GM12878 (cell line): ENCODE measurements around the gene FRMD8.

Source experiments
- EGR1 ChIP-seq, 2 experiments: IDR thresholded peaks; 1 replicate in 1 of 2; 2 replicates in 1 of 2; pipeline ENCODE4 v1.6.1; 2011 to 2012; ENCODE audit warnings: low read depth in 2 of 2, low read length in 2 of 2, borderline replicate concordance in 1 of 2, mild to moderate bottlenecking in 1 of 2, moderate library complexity in 1 of 2
- KDM1A ChIP-seq: fragments of 200-600 bp; sonication (generic); IDR thresholded peaks from 2 replicates; pipeline ENCODE4 v1.6.1; 2016; ENCODE audit warnings: borderline replicate concordance
- POLR2A ChIP-seq: IDR thresholded peaks from 2 replicates; pipeline ENCODE4 v1.6.1; 2011; ENCODE audit warnings: low read depth, mild to moderate bottlenecking, low read length
- RAD51 ChIP-seq: fragments of 450-650 bp; IDR thresholded peaks from 2 replicates; pipeline ENCODE4 v1.6.1; 2016; ENCODE audit warnings: moderate library complexity, mild to moderate bottlenecking, inconsistent platforms
- REST ChIP-seq: IDR thresholded peaks from 2 replicates; pipeline ENCODE4 v1.6.1; 2012; ENCODE audit warnings: mild to moderate bottlenecking, low read depth, low read length
- TARDBP ChIP-seq: IDR thresholded peaks from 2 replicates; pipeline ENCODE4 v1.6.1; 2016; ENCODE audit warnings: borderline replicate concordance
- TF ChIP-seq, protein P1 (sequence below): fragments of 450-650 bp; IDR thresholded peaks from 2 replicates; pipeline ENCODE4 v1.6.1; 2017; ENCODE audit warnings: low read depth, mild to moderate bottlenecking, moderate library complexity
- TF ChIP-seq, protein P2 (sequence below): IDR thresholded peaks from 2 replicates; pipeline ENCODE4 v1.6.1; 2012; ENCODE audit warnings: low read depth, low read length, improper control_type of control experiment

- TF ChIP-seq POLR2A (no peak; the same call in 1 of the 2 replicates), REST (no peak), EGR1 (IDR thresholded peaks at IDR 0.05; ENCODE audit: borderline replicate concordance in 1 of 2, low read depth in 2 of 2, low read length in 2 of 2) (no peak), RAD51 (no peak), TARDBP (no peak), KDM1A (no peak)
- TF ChIP-seq, protein P1, sequence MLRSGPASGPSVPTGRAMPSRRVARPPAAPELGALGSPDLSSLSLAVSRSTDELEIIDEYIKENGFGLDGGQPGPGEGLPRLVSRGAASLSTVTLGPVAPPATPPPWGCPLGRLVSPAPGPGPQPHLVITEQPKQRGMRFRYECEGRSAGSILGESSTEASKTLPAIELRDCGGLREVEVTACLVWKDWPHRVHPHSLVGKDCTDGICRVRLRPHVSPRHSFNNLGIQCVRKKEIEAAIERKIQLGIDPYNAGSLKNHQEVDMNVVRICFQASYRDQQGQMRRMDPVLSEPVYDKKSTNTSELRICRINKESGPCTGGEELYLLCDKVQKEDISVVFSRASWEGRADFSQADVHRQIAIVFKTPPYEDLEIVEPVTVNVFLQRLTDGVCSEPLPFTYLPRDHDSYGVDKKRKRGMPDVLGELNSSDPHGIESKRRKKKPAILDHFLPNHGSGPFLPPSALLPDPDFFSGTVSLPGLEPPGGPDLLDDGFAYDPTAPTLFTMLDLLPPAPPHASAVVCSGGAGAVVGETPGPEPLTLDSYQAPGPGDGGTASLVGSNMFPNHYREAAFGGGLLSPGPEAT, result no peak
- TF ChIP-seq, protein P2, sequence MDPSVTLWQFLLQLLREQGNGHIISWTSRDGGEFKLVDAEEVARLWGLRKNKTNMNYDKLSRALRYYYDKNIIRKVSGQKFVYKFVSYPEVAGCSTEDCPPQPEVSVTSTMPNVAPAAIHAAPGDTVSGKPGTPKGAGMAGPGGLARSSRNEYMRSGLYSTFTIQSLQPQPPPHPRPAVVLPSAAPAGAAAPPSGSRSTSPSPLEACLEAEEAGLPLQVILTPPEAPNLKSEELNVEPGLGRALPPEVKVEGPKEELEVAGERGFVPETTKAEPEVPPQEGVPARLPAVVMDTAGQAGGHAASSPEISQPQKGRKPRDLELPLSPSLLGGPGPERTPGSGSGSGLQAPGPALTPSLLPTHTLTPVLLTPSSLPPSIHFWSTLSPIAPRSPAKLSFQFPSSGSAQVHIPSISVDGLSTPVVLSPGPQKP, result no peak
Observed at GRCh38 chr11:65393513-65394079, 7.2 kb downstream of the FRMD8 start.
